Transverse colon (tissue), 4 donors: Measurements from ENCODE around the gene CBFA2T2.

Experiments used
- CTCF ChIP-seq, 5 experiments: fragments of 200-600 bp in 3 of 5; fragments of 450-650 bp in 2 of 5; sonication (generic) in 3 of 5; IDR thresholded peaks; 1 replicate in 2 of 5; 2 replicates in 3 of 5; pipeline ENCODE4 v1.5.1; 2016 to 2017; ENCODE audit warnings: antibody characterized with exemption in 5 of 5, inconsistent platforms in 3 of 5, mild to moderate bottlenecking in 2 of 5, moderate library complexity in 1 of 5
- EP300 ChIP-seq: sonication (generic); formaldehyde crosslinking; IDR thresholded peaks from one replicate; pipeline ENCODE4 v1.6.1; 2017; ENCODE audit warnings: antibody characterized with exemption, low read depth
- POLR2A ChIP-seq: fragments of 450-650 bp; IDR thresholded peaks from one replicate; pipeline ENCODE4 v1.6.1; 2016; ENCODE audit warnings: antibody characterized with exemption, mild to moderate bottlenecking, moderate library complexity
- POLR2AphosphoS5 ChIP-seq, 3 donors: sonication (generic); formaldehyde crosslinking; IDR thresholded peaks; one replicate each; pipeline ENCODE4 v1.6.1; 2016; ENCODE audit warnings: antibody characterized with exemption in 3 of 3

- no peak for TF ChIP-seq CTCF (IDR thresholded peaks at IDR 0.05)
- TF ChIP-seq POLR2A = no peak
- TF ChIP-seq POLR2AphosphoS5 (IDR thresholded peaks at IDR 0.05) = no peak
- TF ChIP-seq EP300 = no peak
Observed at GRCh38 chr20:33470866-33471265, 19.0 kb upstream of the CBFA2T2 start.
